Brain microvascular endothelial cell (primary cell): ENCODE measurements around the gene RBM22.
A peak's percentile ranks its signal among the peaks of the same experiment; 100 is the strongest.
"Not testable (repeated sequence)": the region's sequence is repeated elsewhere in the genome, so short reads cannot be mapped to it uniquely, and the experiment has no call there.

ENCODE experiments used
- DNase-seq: peaks from one replicate; pipeline ENCODE4 v3.0.0-alpha.2; 2020
- H3K27ac ChIP-seq: fragments of 250-450 bp; sonication (Bioruptor Pico); 2 replicates; pipeline ENCODE4 v1.5.1; 2020; ENCODE audit warnings: mild to moderate bottlenecking, moderate library complexity
- H3K27me3 ChIP-seq: fragments of 250-450 bp; sonication (Bioruptor Pico); replicated peaks from 2 replicates; pipeline ENCODE4 v1.5.1; 2020; ENCODE audit warnings: mild to moderate bottlenecking
- H3K36me3 ChIP-seq: fragments of 250-450 bp; sonication (Bioruptor Pico); replicated peaks from 2 replicates; pipeline ENCODE4 v1.5.1; 2020; ENCODE audit warnings: mild to moderate bottlenecking
- H3K4me3 ChIP-seq: 2 replicates; pipeline ENCODE4 v1.5.1; 2011; ENCODE audit warnings: low read depth, mild to moderate bottlenecking, control low read depth, low read length, moderate library complexity
- CTCF ChIP-seq: IDR thresholded peaks from 2 replicates; pipeline ENCODE4 v1.5.1; 2011; ENCODE audit warnings: low read depth, mild to moderate bottlenecking, moderate library complexity, low read length, control low read depth, inconsistent platforms; ENCODE audit errors: missing control alignments
- in situ Hi-C: cut with HindIII; loops from 2 replicates; pipeline ENCODE4 v1.10.0; 2017; ENCODE audit warnings: low sequenced_read_pairs, low pct_ligation_motif_present

The RBM22 gene

GRCh38 chr5:150700594-150701377 lies at the start of gene RBM22:
TSS of gene RBM22 (minus strand) at chr5:150701062. CDS start at chr5:150700985, 77 bp downstream.
- DNase-seq, result peak; percentile 81
- in situ Hi-C loops, result no loop called here
- peaks cover 30% of the 10 kb centered on the region for H3K36me3 ChIP-seq
- peak; percentile 80 for TF ChIP-seq CTCF
- H3K27ac ChIP-seq, result peak within 1 kb of the TSS; percentile 88
- no peaks in the 10 kb centered on the region for H3K27me3 ChIP-seq
- peak within 1 kb of the TSS; percentile 97 for H3K4me3 ChIP-seq

GRCh38 chr5:150750469-150750868 lies 49.6 kb upstream of the RBM22 start:
- Histone ChIP-seq H3K27me3 (no peaks in the 10 kb centered on the region), H3K36me3 (peaks cover 30% of the 10 kb centered on the region), H3K4me3 (no peak overlapping the region), H3K27ac (no peak overlapping the region)
- no peak for DNase-seq
- in situ Hi-C loops, result no loop called here
- TF ChIP-seq CTCF, result no peak

DNA sequence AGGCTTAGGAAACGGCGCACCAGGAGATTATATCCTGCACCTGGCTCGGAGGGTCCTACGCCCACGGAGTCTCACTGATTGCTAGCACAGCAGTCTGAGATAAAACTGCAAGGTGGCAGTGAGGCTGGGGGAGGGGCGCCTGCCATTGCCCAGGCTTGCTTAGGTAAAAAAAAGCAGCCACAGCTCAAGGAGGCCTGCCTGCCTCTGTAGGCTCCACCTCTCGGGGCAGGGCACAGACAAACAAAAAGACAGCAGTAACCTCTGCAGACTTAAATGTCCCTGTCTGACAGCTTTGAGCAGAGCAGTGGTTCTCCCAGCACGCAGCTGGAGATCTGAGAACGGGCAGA lies 42.3 kb upstream of the RBM22 start:
- H3K36me3 ChIP-seq, H3K27me3 ChIP-seq, in situ Hi-C loops, DNase-seq, H3K27ac ChIP-seq, H3K4me3 ChIP-seq: not testable (repeated sequence)

DNA sequence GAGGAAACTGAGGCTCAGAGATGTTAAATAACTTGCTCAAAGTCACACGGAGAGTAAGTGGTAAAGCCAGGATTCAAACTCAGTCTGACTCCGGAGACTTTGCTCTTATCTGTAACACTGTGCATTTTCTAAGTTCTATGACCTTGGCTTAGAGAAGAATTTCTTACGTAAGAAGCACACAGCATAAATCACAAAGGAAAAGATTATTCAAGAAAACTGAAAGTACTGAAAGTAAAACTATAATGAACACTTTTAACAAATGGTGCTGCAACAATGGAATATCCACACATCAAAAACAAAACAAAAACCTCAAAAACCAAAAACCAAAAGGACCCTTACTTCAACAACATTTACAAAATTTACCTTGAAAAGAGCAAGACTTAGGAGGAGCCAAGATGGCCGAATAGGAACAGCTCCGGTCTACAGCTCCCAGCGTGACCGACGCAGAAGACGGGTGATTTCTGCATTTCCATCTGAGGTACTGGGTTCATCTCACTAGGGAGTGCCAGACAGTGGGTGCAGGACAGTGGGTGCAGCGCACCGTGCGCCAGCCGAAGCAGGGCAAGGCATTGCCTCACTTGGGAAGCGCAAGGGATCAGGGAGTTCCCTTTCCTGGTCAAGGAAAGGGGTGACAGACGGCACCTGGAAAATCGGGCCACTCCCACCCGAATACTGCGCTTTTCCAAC lies 41.7 kb upstream of the RBM22 start:
- H3K27ac ChIP-seq, H3K36me3 ChIP-seq, in situ Hi-C loops, H3K27me3 ChIP-seq, H3K4me3 ChIP-seq, DNase-seq: not testable (repeated sequence)

GRCh38 chr5:150740992-150741391 lies 40.1 kb upstream of the RBM22 start:
- H3K27ac ChIP-seq, result no peak overlapping the region
- no peak for DNase-seq
- in situ Hi-C loops, result no loop called here
- no peak for TF ChIP-seq CTCF
- H3K27me3 ChIP-seq, result no peaks in the 10 kb centered on the region
- peaks cover 8% of the 10 kb centered on the region for H3K36me3 ChIP-seq
- H3K4me3 ChIP-seq, result no peak overlapping the region

GRCh38 chr5:150738862-150739261 lies 38.0 kb upstream of the RBM22 start:
- in situ Hi-C loops, result no loop called here
- TF ChIP-seq CTCF, result no peak
- no peak for DNase-seq
- Histone ChIP-seq H3K4me3 (no peak overlapping the region), H3K36me3 (peaks cover 14% of the 10 kb centered on the region), H3K27ac (no peak overlapping the region), H3K27me3 (no peaks in the 10 kb centered on the region)
